Suppressor macrophage treated with lipopolysaccharide for 4 hours (primary cell): Measurements from ENCODE around the gene MCC.
"Not testable (repeated sequence)": the region's sequence is repeated elsewhere in the genome, so short reads cannot be mapped to it uniquely, and the experiment has no call there.

ENCODE experiments used
- DNase-seq: peaks from one replicate; pipeline ENCODE4 v3.0.0-alpha.2; 2020

MCC gene

GRCh38 chr5:113489299-113489698 is 1.0 kb upstream of the MCC start:
- peak; percentile 82 for DNase-seq

- DNase-seq = no peak
Measured at GRCh38 chr5:113488645-113489184, 462 bp upstream of the MCC start.

GRCh38 chr5:113487416-113487780 is 855 bp downstream of the MCC start:
- no peak for DNase-seq

- no peak for DNase-seq
Measured at GRCh38 chr5:113480243-113480642, 8.0 kb downstream of the MCC start.

GRCh38 chr5:113478691-113479090 is 9.6 kb downstream of the MCC start:
- DNase-seq = no peak

GRCh38 chr5:113474100-113474728 is 14.0 kb downstream of the MCC start:
- DNase-seq = no peak

GRCh38 chr5:113463032-113463431 is 25.2 kb downstream of the MCC start:
- DNase-seq = no peak

GRCh38 chr5:113457106-113457505 is 31.1 kb downstream of the MCC start:
- not testable (repeated sequence) for DNase-seq

- DNase-seq = no peak
Measured at GRCh38 chr5:113452941-113453340, 35.3 kb downstream of the MCC start.

GRCh38 chr5:113451797-113452196 is 36.5 kb downstream of the MCC start:
- DNase-seq = no peak

- DNase-seq = no peak
Measured at GRCh38 chr5:113450929-113451328, 37.3 kb downstream of the MCC start.

GRCh38 chr5:113450462-113450861 is 37.8 kb downstream of the MCC start:
- DNase-seq = no peak

- DNase-seq = no peak
Measured at GRCh38 chr5:113448252-113448651, 40.0 kb downstream of the MCC start.

GRCh38 chr5:113447498-113448050 is 40.7 kb downstream of the MCC start:
- DNase-seq = no peak

GRCh38 chr5:113446358-113446927 is 41.8 kb downstream of the MCC start:
- no peak for DNase-seq

GRCh38 chr5:113437111-113437510 is 51.1 kb downstream of the MCC start:
- no peak for DNase-seq

GRCh38 chr5:113435575-113435974 is 52.7 kb downstream of the MCC start:
- DNase-seq = no peak

GRCh38 chr5:113434889-113435288 is 53.4 kb downstream of the MCC start, which contains the start of gene TSSK1B:
TSS of gene TSSK1B (minus strand) at chr5:113434989. CDS start at chr5:113434839, 150 bp downstream.
- DNase-seq = no peak

GRCh38 chr5:113433862-113434612 is 54.2 kb downstream of the MCC start:
- no peak for DNase-seq

- no peak for DNase-seq
Measured at GRCh38 chr5:113433071-113433470, 55.2 kb downstream of the MCC start.

GRCh38 chr5:113427871-113428574 is 60.2 kb downstream of the MCC start:
- no peak for DNase-seq

GRCh38 chr5:113425909-113426308 is 62.3 kb downstream of the MCC start:
- no peak for DNase-seq

GRCh38 chr5:113421693-113422092 is 66.6 kb downstream of the MCC start:
- no peak for DNase-seq
